Measurements from ENCODE around the gene C2orf81. TPM values are rescaled to one million over a fixed set of nuclear protein-coding genes. Genes with fewer than 3 reads are reported as not detected.

Gene C2orf81
- polyA plus RNA-seq, 1 experiment = 0.67 TPM

GRCh38 chr2:74441170-74441689, 19.8 kb upstream of the C2orf81 start:
- TF ChIP-seq CTCF (IDR thresholded peaks at IDR 0.05; ENCODE audit: insufficient read depth, low read depth, low read length) = no peak
- ChIA-PET CTCF (interaction anchor here (0.8 to 2.2 kb wide), 2 partner anchors 14 to 148 kb away, joined by 3 to 10 read pairs; no protein-coding TSS in a partner anchor), POLR2A (no interaction called here)
- DNase-seq (ENCODE audit: low read depth) = no peak
- Histone ChIP-seq H3K4me3 (ENCODE audit: low read depth, low read length) (no peak overlapping the region), H3K36me3 (ENCODE audit: control insufficient read depth, insufficient read depth, low read length) (no peaks in the 10 kb centered on the region; the same call in 1 of the 2 replicates), H3K27me3 (ENCODE audit: control insufficient read depth, insufficient read depth, low read length) (peaks cover 10% of the 10 kb centered on the region)

DNA sequence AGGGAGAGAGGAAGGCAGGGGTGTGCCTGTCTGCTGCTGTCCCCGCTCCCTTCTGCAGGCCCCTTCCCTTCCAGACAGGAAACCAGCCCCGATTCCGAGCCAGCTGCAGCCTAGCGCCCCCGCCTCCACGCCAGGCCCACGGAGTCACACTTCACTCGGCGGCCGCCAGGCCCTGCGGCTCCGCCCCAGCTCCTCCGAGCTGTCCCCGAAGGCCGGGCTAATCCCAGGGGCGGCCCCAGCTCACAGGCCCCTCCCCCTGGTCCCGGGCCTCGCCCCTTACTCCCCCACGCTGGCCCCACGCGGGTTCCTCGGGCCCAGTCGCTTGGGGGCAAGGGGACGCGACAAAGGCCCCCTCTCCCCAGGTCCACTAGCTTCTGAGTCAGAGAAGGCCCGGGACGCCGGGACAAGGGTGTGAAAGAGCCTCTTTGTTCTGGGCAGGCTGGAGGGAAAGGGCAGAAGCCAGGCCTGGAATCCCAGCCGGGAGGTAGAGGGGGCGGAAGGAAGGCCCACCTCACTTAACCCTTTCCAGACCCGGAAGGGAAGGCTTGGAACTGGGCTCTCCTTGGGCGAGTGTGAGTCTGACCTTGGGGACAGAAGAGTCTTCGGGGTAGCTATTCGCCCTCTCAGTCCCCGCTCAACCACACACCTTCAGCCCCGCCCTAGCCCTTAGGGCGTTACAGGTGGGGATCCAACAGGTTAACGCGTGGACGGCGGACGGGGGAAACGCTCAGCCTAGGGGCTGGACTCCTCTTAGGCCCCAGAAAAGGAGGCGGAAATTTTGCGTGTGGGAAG, 19.2 kb upstream of the C2orf81 start:
- CTCF ChIA-PET = interaction anchor here (0.5 to 2.2 kb wide), 4 partner anchors 13 to 149 kb away, joined by 3 to 10 read pairs (median 3); no protein-coding TSS in a partner anchor

GRCh38 chr2:74439803-74440377, 18.5 kb upstream of the C2orf81 start:
- no peak for DNase-seq (ENCODE audit: low read depth)
- TF ChIP-seq CTCF (IDR thresholded peaks at IDR 0.05; ENCODE audit: insufficient read depth, low read depth, low read length) = no peak
- H3K36me3 ChIP-seq (ENCODE audit: control insufficient read depth, insufficient read depth, low read length) = no peaks in the 10 kb centered on the region; the same call in 1 of the 2 replicates
- H3K4me3 ChIP-seq (ENCODE audit: low read depth, low read length) = peak overlapping the region; percentile 69
- ChIA-PET POLR2A (no interaction called here), CTCF (interaction anchor here (0.5 to 2.2 kb wide), 5 partner anchors 11 to 503 kb away, joined by 3 to 10 read pairs (median 4); no protein-coding TSS in a partner anchor)
- H3K27me3 ChIP-seq (ENCODE audit: control insufficient read depth, insufficient read depth, low read length) = peaks cover 9% of the 10 kb centered on the region

More for the DNA sequence above, 19.2 kb upstream of the C2orf81 start:
- Histone ChIP-seq H3K4me3 (ENCODE audit: low read depth, low read length) (peak overlapping the region; percentile 69), H3K36me3 (ENCODE audit: control insufficient read depth, insufficient read depth, low read length) (no peaks in the 10 kb centered on the region; the same call in 1 of the 2 replicates), H3K27me3 (ENCODE audit: control insufficient read depth, insufficient read depth, low read length) (peaks cover 10% of the 10 kb centered on the region)
- no peak for DNase-seq (ENCODE audit: low read depth)
- peak; percentile 31; the same call in 1 of the 2 replicates for TF ChIP-seq CTCF (IDR thresholded peaks at IDR 0.05; ENCODE audit: insufficient read depth, low read depth, low read length)
- POLR2A ChIA-PET = no interaction called here

DNA sequence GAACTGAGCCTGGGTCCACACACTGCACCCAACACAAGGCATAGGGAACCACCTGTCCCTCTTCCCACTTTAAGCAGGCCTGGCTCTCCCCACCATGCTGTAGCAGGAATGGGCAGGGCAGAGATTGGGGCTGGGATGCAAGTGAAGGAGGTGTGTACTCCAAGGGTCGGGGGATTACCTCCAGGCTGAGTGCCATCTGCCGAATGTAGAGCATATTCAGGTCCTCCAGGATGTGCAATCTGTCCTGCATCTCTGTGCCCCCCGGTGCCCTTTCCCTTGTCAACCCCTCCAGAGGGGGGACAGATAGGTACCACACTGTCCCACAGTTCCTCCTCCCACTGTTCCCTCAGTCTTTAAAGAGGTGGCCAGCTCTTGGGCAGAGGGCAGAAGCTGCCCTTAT, 18.0 kb upstream of the C2orf81 start:
- peak overlapping the region; percentile 69 for H3K4me3 ChIP-seq (ENCODE audit: low read depth, low read length)
- ChIA-PET CTCF (interaction anchor here (0.5 to 2.2 kb wide), 4 partner anchors 11 to 504 kb away, joined by 3 to 10 read pairs (median 4); no protein-coding TSS in a partner anchor), POLR2A (interaction anchor here (0.5 kb wide), 1 partner anchor 25 kb away, joined by 7 read pairs; no protein-coding TSS in a partner anchor)
- no peaks in the 10 kb centered on the region; the same call in 1 of the 2 replicates for H3K36me3 ChIP-seq (ENCODE audit: control insufficient read depth, insufficient read depth, low read length)
- no peak for TF ChIP-seq CTCF (IDR thresholded peaks at IDR 0.05; ENCODE audit: insufficient read depth, low read depth, low read length)
- no peak for DNase-seq (ENCODE audit: low read depth)
- peaks cover 7% of the 10 kb centered on the region for H3K27me3 ChIP-seq (ENCODE audit: control insufficient read depth, insufficient read depth, low read length)

- POLR2A ChIA-PET = no interaction called here
- no peak for DNase-seq (ENCODE audit: low read depth)
- TF ChIP-seq CTCF (IDR thresholded peaks at IDR 0.05; ENCODE audit: insufficient read depth, low read depth, low read length) = no peak
- CTCF ChIA-PET = interaction anchor here (1.5 kb wide), 1 partner anchor 9 kb away, joined by 3 read pairs; no protein-coding TSS in a partner anchor
- H3K27me3 ChIP-seq (ENCODE audit: control insufficient read depth, insufficient read depth, low read length) = peaks cover 7% of the 10 kb centered on the region
- H3K4me3 ChIP-seq (ENCODE audit: low read depth, low read length) = no peak overlapping the region
- no peaks in the 10 kb centered on the region; the same call in 1 of the 2 replicates for H3K36me3 ChIP-seq (ENCODE audit: control insufficient read depth, insufficient read depth, low read length)
These were observed 16.8 kb upstream of the C2orf81 start for GRCh38 chr2:74438248-74438647.
